Fibroblast of villous mesenchyme (primary cell): ENCODE data around the gene ATOH7. TPM values are rescaled to one million over a fixed set of nuclear protein-coding genes. Genes with fewer than 3 reads are reported as not detected.
"Not testable (repeated sequence)": the region's sequence is repeated elsewhere in the genome, so short reads cannot be mapped to it uniquely, and the experiment has no call there.

ENCODE experiments used
- DNase-seq: peaks from one replicate; pipeline ENCODE4 v3.0.0-alpha.2; 2010; ENCODE audit warnings: low read depth
- H3K4me3 ChIP-seq: 2 replicates; pipeline ENCODE4 v1.5.1; 2011; ENCODE audit warnings: low read depth, mild to moderate bottlenecking, low read length
- CTCF ChIP-seq: IDR thresholded peaks from 2 replicates; pipeline ENCODE4 v1.5.1; 2012; ENCODE audit warnings: low read depth, mild to moderate bottlenecking, low read length; ENCODE audit not compliant: insufficient read depth
- total RNA-seq: library from RNA; depleted of rRNA; stranded (reverse); fragments of >200 nt; gene quantifications from 2 replicates; pipeline ENCODE4 v1.2.3, GENCODE V29; 2012

Gene ATOH7
- total RNA-seq, 1 donor, result not detected

GRCh38 chr10:68202960-68203353 lies 29.0 kb downstream of the ATOH7 start:
- no peak for TF ChIP-seq CTCF
- H3K4me3 ChIP-seq, result no peak overlapping the region
- peak; percentile 28 for DNase-seq

- DNase-seq, result peak; percentile 67
- H3K4me3 ChIP-seq, result no peak overlapping the region
- no peak for TF ChIP-seq CTCF
Observed at GRCh38 chr10:68196701-68197100, 35.2 kb downstream of the ATOH7 start.

GRCh38 chr10:68195776-68196175 lies 36.1 kb downstream of the ATOH7 start:
- not testable (repeated sequence) for H3K4me3 ChIP-seq, DNase-seq

GRCh38 chr10:68194290-68194689 lies 37.6 kb downstream of the ATOH7 start:
- TF ChIP-seq CTCF, result no peak
- DNase-seq, result no peak
- H3K4me3 ChIP-seq, result no peak overlapping the region

- H3K4me3 ChIP-seq, result no peak overlapping the region
- no peak for TF ChIP-seq CTCF
- peak; percentile 19 for DNase-seq
Observed at GRCh38 chr10:68192113-68192512, 39.8 kb downstream of the ATOH7 start.

GRCh38 chr10:68188835-68189234 lies 43.1 kb downstream of the ATOH7 start:
- DNase-seq, result no peak
- no peak overlapping the region for H3K4me3 ChIP-seq
- TF ChIP-seq CTCF, result no peak

- H3K4me3 ChIP-seq, result no peak overlapping the region
- TF ChIP-seq CTCF, result no peak
- DNase-seq, result no peak
Observed at GRCh38 chr10:68185085-68185484, 46.8 kb downstream of the ATOH7 start.
